GM12878 (cell line): ENCODE data around the gene IGF2BP2. TPM values are rescaled to one million over a fixed set of nuclear protein-coding genes. Genes with fewer than 3 reads are reported as not detected.

Source experiments
- ATAC-seq: fragments of 200-7000 bp; cut with Tn5 transposase; 3 replicates; pipeline ENCODE4 v1.9.1; 2020; ENCODE audit warnings: mild to moderate bottlenecking, moderate library complexity
- BruUV-seq: library from RNA; stranded (reverse); fragments of 400-500 nt; replicated peaks from 2 replicates; lab custom pipeline; 2021; lab: Mats Ljungman, UMichigan
- CTCF ChIA-PET: fragments of 300-600 bp; sonication (Branson Sonifier 250); formaldehyde crosslinking; extraction: SDS; loops from one replicate; lab custom pipeline; 2021; ENCODE audit warnings: inconsistent platforms; lab: Yijun Ruan, JAX
- POLR2A ChIA-PET: fragments of 350-600 bp; formaldehyde crosslinking; extraction: SDS; loops from one replicate; lab custom pipeline; 2021; ENCODE audit warnings: inconsistent platforms; lab: Charles Lee
- RAD21 ChIA-PET: fragments of 300-600 bp; sonication (Branson Sonifier 250); formaldehyde crosslinking; loops from one replicate; lab custom pipeline; 2023; ENCODE audit warnings: antibody characterized with exemption; ENCODE audit not compliant: unreplicated experiment; lab: Charles Lee
- SMC1A ChIA-PET: fragments of 300-600 bp; sonication (Branson Sonifier 250); formaldehyde crosslinking; loops from one replicate; lab custom pipeline; 2023; ENCODE audit not compliant: unreplicated experiment, uncharacterized antibody; lab: Charles Lee
- DNase-seq: peaks from one replicate; pipeline ENCODE4 v3.0.0-alpha.2; 2011; ENCODE audit warnings: low read depth, low spot score
- FAIRE-seq: peaks from 3 replicates; lab custom pipeline; 2011; peaks lifted over from hg19 to GRCh38; lab: Jason Lieb, UNC
- H2AFZ ChIP-seq: 2 replicates; pipeline ENCODE4 v1.6.0; 2011; ENCODE audit warnings: low read depth, low read length, control low read depth; ENCODE audit not compliant: control insufficient read depth
- H3K27ac ChIP-seq: 2 replicates; pipeline ENCODE4 v1.5.1; 2011; ENCODE audit warnings: control low read depth; ENCODE audit not compliant: control insufficient read depth, insufficient read depth
- H3K27me3 ChIP-seq, 2 experiments: replicated peaks in 1 of 2; 2 replicates each; pipeline versions ENCODE4 v1.6.0 to v1.6.1; 2011; ENCODE audit warnings: low read length in 1 of 2; ENCODE audit not compliant: control insufficient read depth in 2 of 2, insufficient read depth in 2 of 2
- H3K36me3 ChIP-seq, 2 experiments: 2 replicates each; pipeline ENCODE4 v1.5.1; 2011; ENCODE audit warnings: low read length in 1 of 2; ENCODE audit not compliant: control insufficient read depth in 2 of 2, insufficient read depth in 2 of 2
- H3K4me1 ChIP-seq: 2 replicates; pipeline ENCODE4 v1.6.1; 2011; ENCODE audit warnings: mild to moderate bottlenecking, low read length, moderate library complexity, mixed read lengths; ENCODE audit not compliant: control insufficient read depth, insufficient read depth
- H3K4me2 ChIP-seq: 2 replicates; pipeline ENCODE4 v1.6.0; 2011; ENCODE audit warnings: control low read depth; ENCODE audit not compliant: control insufficient read depth, insufficient read depth
- H3K4me3 ChIP-seq: fragments of 200-600 bp; sonication (generic); 2 replicates; pipeline ENCODE4 v1.5.1; 2016
- H3K79me2 ChIP-seq: 2 replicates; pipeline ENCODE4 v1.6.0; 2011; ENCODE audit warnings: low read length; ENCODE audit not compliant: control insufficient read depth, insufficient read depth
- H3K9ac ChIP-seq: 2 replicates; pipeline ENCODE4 v1.8.0; 2011; ENCODE audit warnings: low read length, control low read depth, mixed read lengths; ENCODE audit not compliant: control insufficient read depth, insufficient read depth
- H3K9me3 ChIP-seq: replicated peaks from 3 replicates; pipeline ENCODE4 v1.5.1; 2011; ENCODE audit warnings: mild to moderate bottlenecking, low read length; ENCODE audit not compliant: control insufficient read depth, insufficient read depth
- H4K20me1 ChIP-seq: 2 replicates; pipeline ENCODE4 v1.6.0; 2011; ENCODE audit not compliant: control insufficient read depth, insufficient read depth
- ATF3 ChIP-seq: IDR thresholded peaks from 2 replicates; pipeline ENCODE4 v1.6.1; 2011; ENCODE audit warnings: low read depth, mild to moderate bottlenecking, low read length, moderate library complexity, borderline replicate concordance; ENCODE audit errors: extremely low read depth
- ESRRA ChIP-seq: IDR thresholded peaks from 2 replicates; pipeline ENCODE4 v1.6.1; 2012; ENCODE audit warnings: mild to moderate bottlenecking, low read length, improper control_type of control experiment
- KDM1A ChIP-seq: fragments of 200-600 bp; sonication (generic); IDR thresholded peaks from 2 replicates; pipeline ENCODE4 v1.6.1; 2016; ENCODE audit warnings: borderline replicate concordance
- MXI1 ChIP-seq: fragments of 150-350 bp; IDR thresholded peaks from 2 replicates; pipeline ENCODE4 v1.6.1; 2011; ENCODE audit warnings: low read depth, mild to moderate bottlenecking, inconsistent platforms, low read length, improper control_type of control experiment
- POLR2AphosphoS2 ChIP-seq: IDR thresholded peaks from 2 replicates; pipeline ENCODE4 v1.6.1; 2011; ENCODE audit warnings: low read depth, mild to moderate bottlenecking, low read length, improper control_type of control experiment, moderate library complexity
- POLR2AphosphoS5 ChIP-seq: IDR thresholded peaks from 2 replicates; pipeline ENCODE4 v1.6.1; 2011; ENCODE audit warnings: mild to moderate bottlenecking, low read length, inconsistent platforms
- SMC3 ChIP-seq: IDR thresholded peaks from 2 replicates; pipeline ENCODE4 v1.6.1; 2011; ENCODE audit warnings: low read length, improper control_type of control experiment, borderline replicate concordance
- USF1 ChIP-seq: IDR thresholded peaks from 2 replicates; pipeline ENCODE4 v1.6.1; 2011; ENCODE audit warnings: borderline replicate concordance, low read depth, mild to moderate bottlenecking, moderate library complexity, mixed read lengths, low read length; ENCODE audit not compliant: insufficient read depth; ENCODE audit errors: extremely low read length
- WRNIP1 ChIP-seq: IDR thresholded peaks from 2 replicates; pipeline ENCODE4 v1.6.1; 2011; ENCODE audit warnings: low read depth, low read length, improper control_type of control experiment, borderline replicate concordance
- ZNF24 ChIP-seq: fragments of 450-650 bp; IDR thresholded peaks from 2 replicates; pipeline ENCODE4 v1.6.1; 2017; ENCODE audit warnings: antibody characterized with exemption, mild to moderate bottlenecking
- WGBS: methylation state at CpG from one replicate; pipeline ENCODE4 v1.1.6; 2016; ENCODE audit warnings: low lambda C conversion rate; ENCODE audit not compliant: insufficient replicate concordance, insufficient coverage; ENCODE audit errors: missing lambda C conversion rate; 5-methylcytosine and 5-hydroxymethylcytosine counted together
- in situ Hi-C: fragments of 300-500 bp; cut with MboI; formaldehyde crosslinking; loops from 9 replicates; pipeline ENCODE4 v1.14.3; 2018; ENCODE audit warnings: mixed read lengths
- intact Hi-C: fragments of 100-400 bp; cut with micrococcal nuclease; formaldehyde crosslinking; loops from one replicate; pipeline ENCODE4 v1.14.2; 2022; ENCODE audit not compliant: unreplicated experiment
- polyA plus RNA-seq, 11 experiments: library from polyadenylated mRNA; depleted of rRNA in 4 of 11; unstranded in 6 of 11; stranded (reverse) in 5 of 11; fragments of >200 nt; fragmentation: Nextera tagmentation in 4 of 11; fragmentation: Illumina TruSeq in 1 of 11; extraction: Ambion mirVana in 4 of 11; extraction: Trizol in 1 of 11; gene quantifications; 1 replicate in 1 of 11; 2 replicates in 10 of 11; pipeline versions ENCODE4 v1.2.1 to v1.2.3, GENCODE V29; 2011 to 2016; ENCODE audit warnings: inconsistent platforms in 2 of 11, missing spikeins in 2 of 11, low read depth in 1 of 11
- total RNA-seq, 4 experiments: library from RNA; depleted of rRNA in 3 of 4; stranded (reverse); fragments of >200 nt in 3 of 4; fragmentation: Illumina TruSeq in 1 of 4; extraction: Trizol in 1 of 4; gene quantifications; 2 replicates each; pipeline versions ENCODE4 v1.2.1 to v1.2.3, GENCODE V29; 2013 to 2021
- TF ChIP-seq, protein P1 (sequence below): IDR thresholded peaks from 2 replicates; pipeline ENCODE4 v1.6.1; 2011; ENCODE audit warnings: borderline replicate concordance, low read depth, mild to moderate bottlenecking, moderate library complexity, low read length; ENCODE audit not compliant: insufficient read depth, poor library complexity, severe bottlenecking
- TF ChIP-seq, protein P2 (sequence below): IDR thresholded peaks from 2 replicates; pipeline ENCODE4 v1.6.1; 2011; ENCODE audit warnings: mild to moderate bottlenecking, low read depth, low read length, moderate library complexity; ENCODE audit not compliant: insufficient replicate concordance
- TF ChIP-seq, protein P3 (sequence below): fragments of 450-650 bp; formaldehyde crosslinking; IDR thresholded peaks from 2 replicates; pipeline ENCODE4 v1.5.0; 2022; ENCODE audit warnings: mild to moderate bottlenecking, missing genetic modification characterization

IGF2BP2 gene
- total and polyA plus RNA-seq, 10 of the 15 experiments (the other 5 are each of a cell fraction or from before 2014, with no cell fraction given): 0.25 to 0.72 TPM; not detected in 8

GRCh38 chr3:185606196-185606595 lies 218.6 kb downstream of the IGF2BP2 start:
- ChIA-PET CTCF (interaction anchor here (1.3 kb wide), 1 partner anchor 54 kb away, joined by 4 read pairs; no protein-coding TSS in a partner anchor), POLR2A (no interaction called here), RAD21 (no interaction called here), SMC1A (no interaction called here)
- WGBS: 98% methylated on average over 4 of the region's 4 CpGs
- no peak for DNase-seq
- Histone ChIP-seq H3K36me3 (peaks cover 0 to 19% of the 10 kb centered on the region in 2 experiments), H2AFZ (no peak overlapping the region), H3K4me2 (no peak overlapping the region), H3K79me2 (no peaks in the 10 kb centered on the region), H3K4me1 (no peaks in the 10 kb centered on the region), H3K27me3 (no peaks in the 10 kb centered on the region), H3K4me3 (no peak overlapping the region), H3K27ac (no peak overlapping the region), H3K9me3 (no peaks in the 10 kb centered on the region), H3K9ac (no peak overlapping the region), H4K20me1 (no peaks in the 10 kb centered on the region)
- no TSS peak for BruUV-seq
- intact Hi-C loops: no loop called here
- in situ Hi-C loops: no loop called here
- no peak for FAIRE-seq
- ATAC-seq: no peak
- TF ChIP-seq MXI1 (no peak), KDM1A (no peak), ZNF24 (no peak), POLR2AphosphoS2 (no peak), USF1 (no peak), ATF3 (no peak), WRNIP1 (no peak), POLR2AphosphoS5 (no peak), SMC3 (no peak), ESRRA (no peak)
- TF ChIP-seq, protein P1, sequence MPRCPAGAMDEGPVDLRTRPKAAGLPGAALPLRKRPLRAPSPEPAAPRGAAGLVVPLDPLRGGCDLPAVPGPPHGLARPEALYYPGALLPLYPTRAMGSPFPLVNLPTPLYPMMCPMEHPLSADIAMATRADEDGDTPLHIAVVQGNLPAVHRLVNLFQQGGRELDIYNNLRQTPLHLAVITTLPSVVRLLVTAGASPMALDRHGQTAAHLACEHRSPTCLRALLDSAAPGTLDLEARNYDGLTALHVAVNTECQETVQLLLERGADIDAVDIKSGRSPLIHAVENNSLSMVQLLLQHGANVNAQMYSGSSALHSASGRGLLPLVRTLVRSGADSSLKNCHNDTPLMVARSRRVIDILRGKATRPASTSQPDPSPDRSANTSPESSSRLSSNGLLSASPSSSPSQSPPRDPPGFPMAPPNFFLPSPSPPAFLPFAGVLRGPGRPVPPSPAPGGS: no peak
- TF ChIP-seq, protein P2, sequence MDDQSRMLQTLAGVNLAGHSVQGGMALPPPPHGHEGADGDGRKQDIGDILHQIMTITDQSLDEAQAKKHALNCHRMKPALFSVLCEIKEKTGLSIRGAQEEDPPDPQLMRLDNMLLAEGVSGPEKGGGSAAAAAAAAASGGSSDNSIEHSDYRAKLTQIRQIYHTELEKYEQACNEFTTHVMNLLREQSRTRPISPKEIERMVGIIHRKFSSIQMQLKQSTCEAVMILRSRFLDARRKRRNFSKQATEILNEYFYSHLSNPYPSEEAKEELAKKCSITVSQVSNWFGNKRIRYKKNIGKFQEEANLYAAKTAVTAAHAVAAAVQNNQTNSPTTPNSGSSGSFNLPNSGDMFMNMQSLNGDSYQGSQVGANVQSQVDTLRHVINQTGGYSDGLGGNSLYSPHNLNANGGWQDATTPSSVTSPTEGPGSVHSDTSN: no peak
- TF ChIP-seq, protein P3, sequence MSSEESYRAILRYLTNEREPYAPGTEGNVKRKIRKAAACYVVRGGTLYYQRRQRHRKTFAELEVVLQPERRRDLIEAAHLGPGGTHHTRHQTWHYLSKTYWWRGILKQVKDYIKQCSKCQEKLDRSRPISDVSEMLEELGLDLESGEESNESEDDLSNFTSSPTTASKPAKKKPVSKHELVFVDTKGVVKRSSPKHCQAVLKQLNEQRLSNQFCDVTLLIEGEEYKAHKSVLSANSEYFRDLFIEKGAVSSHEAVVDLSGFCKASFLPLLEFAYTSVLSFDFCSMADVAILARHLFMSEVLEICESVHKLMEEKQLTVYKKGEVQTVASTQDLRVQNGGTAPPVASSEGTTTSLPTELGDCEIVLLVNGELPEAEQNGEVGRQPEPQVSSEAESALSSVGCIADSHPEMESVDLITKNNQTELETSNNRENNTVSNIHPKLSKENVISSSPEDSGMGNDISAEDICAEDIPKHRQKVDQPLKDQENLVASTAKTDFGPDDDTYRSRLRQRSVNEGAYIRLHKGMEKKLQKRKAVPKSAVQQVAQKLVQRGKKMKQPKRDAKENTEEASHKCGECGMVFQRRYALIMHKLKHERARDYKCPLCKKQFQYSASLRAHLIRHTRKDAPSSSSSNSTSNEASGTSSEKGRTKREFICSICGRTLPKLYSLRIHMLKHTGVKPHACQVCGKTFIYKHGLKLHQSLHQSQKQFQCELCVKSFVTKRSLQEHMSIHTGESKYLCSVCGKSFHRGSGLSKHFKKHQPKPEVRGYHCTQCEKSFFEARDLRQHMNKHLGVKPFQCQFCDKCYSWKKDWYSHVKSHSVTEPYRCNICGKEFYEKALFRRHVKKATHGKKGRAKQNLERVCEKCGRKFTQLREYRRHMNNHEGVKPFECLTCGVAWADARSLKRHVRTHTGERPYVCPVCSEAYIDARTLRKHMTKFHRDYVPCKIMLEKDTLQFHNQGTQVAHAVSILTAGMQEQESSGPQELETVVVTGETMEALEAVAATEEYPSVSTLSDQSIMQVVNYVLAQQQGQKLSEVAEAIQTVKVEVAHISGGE (CRISPR knock-in tag): no peak
